GM18861 (cell line): ENCODE data around the gene MAGEB4.
"Not testable (repeated sequence)": the region's sequence is repeated elsewhere in the genome, so short reads cannot be mapped to it uniquely, and the experiment has no call there.

Experiments
- ATAC-seq: cut with Tn5 transposase; IDR thresholded peaks from one replicate; pipeline ENCODE4 v1.9.1; 2021; ENCODE audit not compliant: unreplicated experiment

MAGEB4 gene

DNA sequence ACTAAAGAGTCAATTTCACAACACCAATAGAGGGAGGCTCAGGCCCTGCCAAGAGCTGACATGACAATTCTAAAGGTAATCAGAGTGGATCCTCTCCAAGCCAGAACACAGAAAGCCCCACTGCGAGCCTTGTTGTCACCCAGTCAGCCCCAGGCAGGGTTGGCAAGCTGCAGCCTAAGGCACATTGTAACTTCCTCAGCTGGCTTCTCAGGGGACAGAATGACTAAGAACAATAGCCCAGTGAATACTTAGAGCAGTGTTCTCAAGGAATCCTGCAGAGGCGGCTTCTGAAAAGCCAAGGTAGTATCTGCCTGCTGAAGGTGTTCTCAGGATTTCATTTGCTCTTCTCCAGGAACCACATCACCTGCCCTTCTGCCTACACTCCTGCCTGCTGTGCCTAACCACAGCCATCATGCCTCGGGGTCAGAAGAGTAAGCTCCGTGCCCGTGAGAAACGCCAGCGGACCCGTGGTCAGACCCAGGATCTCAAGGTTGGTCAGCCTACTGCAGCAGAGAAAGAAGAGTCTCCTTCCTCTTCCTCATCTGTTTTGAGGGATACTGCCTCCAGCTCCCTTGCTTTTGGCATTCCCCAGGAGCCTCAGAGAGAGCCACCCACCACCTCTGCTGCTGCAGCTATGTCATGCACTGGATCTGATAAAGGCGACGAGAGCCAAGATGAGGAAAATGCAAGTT lies at the start of gene MAGEB4:
Gene MAGEB4, plus strand, starts transcription at position 277 of the 692 bp plus-strand sequence. Its CDS starts 136 bp downstream, at position 413.
- no peak for ATAC-seq

- ATAC-seq = not testable (repeated sequence)
Observed at GRCh38 chrX:30193910-30194309, 47.9 kb upstream of the MAGEB4 start.

DNA sequence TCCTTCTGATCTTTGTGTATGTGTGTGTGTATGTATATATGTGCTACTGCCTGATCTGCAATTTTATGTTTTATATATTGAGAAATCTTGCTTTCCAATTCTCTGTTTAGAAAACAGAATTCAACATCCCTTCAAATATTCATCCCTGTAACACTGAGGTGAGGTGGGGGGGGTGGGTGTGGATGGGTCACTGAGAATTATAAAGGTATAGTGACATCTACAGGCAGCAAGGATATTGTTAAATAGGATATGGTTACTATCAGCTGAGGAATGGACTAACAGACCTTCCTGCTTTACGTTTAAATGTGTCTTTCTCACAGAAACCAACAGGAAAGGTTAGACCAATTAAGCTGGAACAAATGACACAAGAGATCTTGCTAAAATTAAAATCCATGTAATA lies 45.5 kb upstream of the MAGEB4 start:
- no peak for ATAC-seq

DNA sequence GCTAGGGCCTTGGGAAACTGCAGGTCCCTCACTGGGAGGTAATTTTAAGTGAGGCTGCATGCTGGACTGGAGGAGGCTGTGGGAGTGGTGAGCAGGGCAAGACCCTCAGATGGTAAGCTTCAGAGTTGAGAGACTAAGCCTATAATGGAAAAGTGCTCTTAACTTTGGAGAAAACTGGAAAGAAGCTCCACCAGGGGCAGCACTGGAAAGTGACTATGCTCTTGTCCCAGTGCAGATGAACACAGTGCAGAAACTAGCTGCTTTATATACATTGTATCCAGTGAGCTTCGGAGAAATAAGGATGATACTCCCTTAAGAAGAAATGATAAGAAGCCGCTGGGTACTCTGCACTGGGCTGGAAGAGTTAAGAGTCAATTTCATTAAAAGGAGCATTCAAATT lies 29.6 kb upstream of the MAGEB4 start:
- ATAC-seq = no peak

- no peak for ATAC-seq
Observed at GRCh38 chrX:30215357-30215843, 26.4 kb upstream of the MAGEB4 start, which contains the start of gene MAGEB2. Gene MAGEB2 (plus strand): TSS chrX:30215563. CDS start chrX:30218581, 3,018 bp downstream.

- no peak for ATAC-seq
Observed at GRCh38 chrX:30217465-30217864, 24.3 kb upstream of the MAGEB4 start.

DNA sequence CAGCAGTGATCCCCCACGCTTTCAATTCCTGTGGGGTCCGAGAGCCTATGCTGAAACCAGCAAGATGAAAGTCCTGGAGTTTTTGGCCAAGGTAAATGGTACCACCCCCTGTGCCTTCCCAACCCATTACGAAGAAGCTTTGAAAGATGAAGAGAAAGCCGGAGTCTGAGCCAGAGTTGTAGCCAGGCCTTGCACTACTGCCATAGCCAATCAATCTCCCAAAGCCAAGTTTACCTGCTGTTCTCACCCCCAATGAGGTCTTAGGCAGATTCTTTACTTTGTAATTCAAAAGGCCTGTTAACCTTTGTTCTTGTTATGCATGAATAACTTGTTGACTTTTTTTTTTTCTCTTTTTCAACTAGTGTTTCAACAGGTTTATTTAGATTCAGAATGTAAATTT lies 22.4 kb upstream of the MAGEB4 start:
- ATAC-seq = no peak

DNA sequence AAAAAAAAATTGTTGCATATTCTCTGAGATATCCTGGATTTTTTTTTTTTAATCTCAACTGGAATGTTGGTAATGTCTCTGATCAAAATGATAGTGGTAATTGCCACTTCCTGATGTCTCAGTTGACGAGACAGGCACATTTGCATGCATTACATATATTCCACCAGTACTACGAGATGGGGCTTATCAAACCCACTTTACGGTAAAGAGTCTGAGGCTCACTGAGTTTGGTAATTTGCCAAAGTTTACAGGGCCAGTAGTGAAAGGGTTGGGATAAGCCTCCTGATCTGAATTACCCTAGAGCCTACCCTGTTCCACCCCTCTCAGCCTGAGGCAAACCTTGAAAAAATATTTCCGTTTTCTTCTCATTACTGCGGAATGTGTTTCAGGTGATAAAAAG lies 21.1 kb upstream of the MAGEB4 start:
- no peak for ATAC-seq

- ATAC-seq = no peak
Observed at GRCh38 chrX:30224536-30224935, 17.3 kb upstream of the MAGEB4 start.

GRCh38 chrX:30228526-30228925 lies 13.3 kb upstream of the MAGEB4 start:
- no peak for ATAC-seq

GRCh38 chrX:30230395-30230794 lies 11.4 kb upstream of the MAGEB4 start, which contains the start of gene MAGEB3:
Gene MAGEB3 (plus strand): TSS chrX:30230657. CDS start chrX:30235925, 5,268 bp downstream.
- ATAC-seq = no peak

GRCh38 chrX:30246769-30247489 lies 5.1 kb downstream of the MAGEB4 start, which contains the start of gene MAGEB1:
Gene MAGEB1 (plus strand): TSS chrX:30247146. CDS start chrX:30250494, 3,348 bp downstream.
- ATAC-seq = no peak

- ATAC-seq = peak; percentile 81
Observed at GRCh38 chrX:30248854-30249253, 7.1 kb downstream of the MAGEB4 start.

GRCh38 chrX:30253257-30253656 lies 11.5 kb downstream of the MAGEB4 start:
- ATAC-seq = peak; percentile 53

- no peak for ATAC-seq
Observed at GRCh38 chrX:30259927-30260326, 18.1 kb downstream of the MAGEB4 start.

GRCh38 chrX:30261012-30261411 lies 19.2 kb downstream of the MAGEB4 start:
- no peak for ATAC-seq

- no peak for ATAC-seq
Observed at GRCh38 chrX:30262763-30263162, 21.0 kb downstream of the MAGEB4 start.

GRCh38 chrX:30270639-30271038 lies 28.8 kb downstream of the MAGEB4 start:
- ATAC-seq = no peak

- ATAC-seq = no peak
Observed at GRCh38 chrX:30275498-30275897, 33.7 kb downstream of the MAGEB4 start.

DNA sequence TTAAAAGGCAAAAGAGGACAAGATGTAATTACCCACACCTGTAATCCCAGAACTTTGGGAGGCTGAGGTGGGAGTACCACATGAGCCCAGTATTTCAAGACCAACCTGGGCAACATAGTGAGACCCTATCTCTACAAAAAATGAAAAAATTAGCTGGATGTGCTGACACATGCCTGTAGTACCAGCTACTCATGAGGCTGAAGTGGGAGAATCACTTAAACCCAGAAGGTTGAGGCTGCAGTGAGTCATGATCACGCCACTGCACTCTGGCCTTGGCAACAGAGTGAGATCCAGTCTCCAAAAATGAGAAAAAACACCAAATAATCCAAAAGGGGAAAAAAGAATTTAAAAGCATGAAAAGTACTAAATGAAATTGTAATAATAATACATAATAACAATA lies 36.6 kb downstream of the MAGEB4 start:
- ATAC-seq = no peak

- no peak for ATAC-seq
Observed at GRCh38 chrX:30280428-30280827, 38.6 kb downstream of the MAGEB4 start.

- ATAC-seq = no peak
Observed at GRCh38 chrX:30282527-30282926, 40.7 kb downstream of the MAGEB4 start.
